Glutamatergic neuron (in vitro differentiated cells): ENCODE results near the gene RAB8B. TPM values are rescaled to one million over a fixed set of nuclear protein-coding genes. Genes with fewer than 3 reads are reported as not detected.

Source experiments
- DNase-seq: peaks from one replicate; pipeline ENCODE4 v3.0.0; 2022
- H3K27ac Mint-ChIP-seq: one replicate; pipeline ENCODE4 v1.8.0; 2020; ENCODE audit warnings: mild to moderate bottlenecking, mixed read lengths, inconsistent platforms; ENCODE audit not compliant: unreplicated experiment
- H3K27me3 Mint-ChIP-seq: one replicate; pipeline ENCODE4 v1.8.0; 2020; ENCODE audit warnings: mild to moderate bottlenecking, moderate library complexity, mixed read lengths, inconsistent platforms; ENCODE audit not compliant: unreplicated experiment
- H3K36me3 Mint-ChIP-seq: one replicate; pipeline ENCODE4 v1.8.0; 2020; ENCODE audit warnings: mild to moderate bottlenecking, mixed read lengths, inconsistent platforms; ENCODE audit not compliant: unreplicated experiment
- H3K4me1 Mint-ChIP-seq: one replicate; pipeline ENCODE4 v1.8.0; 2020; ENCODE audit warnings: mild to moderate bottlenecking, low read depth, mixed read lengths, inconsistent platforms; ENCODE audit not compliant: unreplicated experiment
- H3K4me3 Mint-ChIP-seq: one replicate; pipeline ENCODE4 v1.8.0; 2020; ENCODE audit warnings: mild to moderate bottlenecking, mixed read lengths, inconsistent platforms; ENCODE audit not compliant: unreplicated experiment
- H3K9me3 Mint-ChIP-seq: one replicate; pipeline ENCODE4 v1.8.0; 2020; ENCODE audit warnings: mild to moderate bottlenecking, moderate library complexity, mixed read lengths, inconsistent platforms; ENCODE audit not compliant: unreplicated experiment
- CTCF ChIP-seq: fragments of 200-600 bp; sonication (generic); IDR thresholded peaks from one replicate; pipeline ENCODE4 v1.5.0; 2021; ENCODE audit not compliant: partially characterized antibody, unreplicated experiment
- total RNA-seq: library from RNA; stranded (reverse); fragmentation: NEBNext Ultra II Directional; extraction: Animal tissue kit (Norgen Biotek cat#: 25700); gene quantifications from one replicate; pipeline ENCODE4 v1.2.1, GENCODE V29; 2021; ENCODE audit not compliant: unreplicated experiment

Gene RAB8B
- total RNA-seq, 1 donor from 2014 or later = 70.4 TPM

GRCh38 chr15:63244399-63244798, 55.0 kb downstream of the RAB8B start:
- H3K36me3 Mint-ChIP-seq = no peaks in the 10 kb centered on the region

GRCh38 chr15:63244976-63245645, 55.7 kb downstream of the RAB8B start:
- H3K36me3 Mint-ChIP-seq = no peaks in the 10 kb centered on the region
- TF ChIP-seq CTCF = no peak
- no peaks in the 10 kb centered on the region for H3K27me3 Mint-ChIP-seq
- H3K9me3 Mint-ChIP-seq = peaks cover 2% of the 10 kb centered on the region
- no peak for DNase-seq
- H3K27ac Mint-ChIP-seq = no peak overlapping the region
- H3K4me1 Mint-ChIP-seq = no peaks in the 10 kb centered on the region
- no peak overlapping the region for H3K4me3 Mint-ChIP-seq

More at GRCh38 chr15:63244399-63244798, 55.0 kb downstream of the RAB8B start:
- H3K4me1 Mint-ChIP-seq = peaks cover 2% of the 10 kb centered on the region
- no peaks in the 10 kb centered on the region for H3K27me3 Mint-ChIP-seq
- no peak overlapping the region for H3K4me3 Mint-ChIP-seq
- no peak overlapping the region for H3K27ac Mint-ChIP-seq
- DNase-seq = no peak
- peaks cover 2% of the 10 kb centered on the region for H3K9me3 Mint-ChIP-seq
- TF ChIP-seq CTCF = no peak

GRCh38 chr15:63246691-63247469, 57.5 kb downstream of the RAB8B start:
- peaks cover 2% of the 10 kb centered on the region for H3K27me3 Mint-ChIP-seq
- no peak overlapping the region for H3K27ac Mint-ChIP-seq
- H3K4me1 Mint-ChIP-seq = no peaks in the 10 kb centered on the region
- DNase-seq = no peak
- no peak for TF ChIP-seq CTCF
- H3K9me3 Mint-ChIP-seq = no peaks in the 10 kb centered on the region
- H3K4me3 Mint-ChIP-seq = no peak overlapping the region
- H3K36me3 Mint-ChIP-seq = no peaks in the 10 kb centered on the region

GRCh38 chr15:63250312-63250965, 61.0 kb downstream of the RAB8B start:
- no peak overlapping the region for H3K4me3 Mint-ChIP-seq
- H3K27ac Mint-ChIP-seq = no peak overlapping the region
- H3K27me3 Mint-ChIP-seq = peaks cover 5% of the 10 kb centered on the region
- DNase-seq = no peak
- peaks cover 3% of the 10 kb centered on the region for H3K4me1 Mint-ChIP-seq
- no peak for TF ChIP-seq CTCF
- no peaks in the 10 kb centered on the region for H3K9me3 Mint-ChIP-seq
- no peaks in the 10 kb centered on the region for H3K36me3 Mint-ChIP-seq
